Mucosa of rectum (tissue), 2 donors: Measurements from ENCODE around the gene ZNF717.

ENCODE experiments used
- H3K27ac ChIP-seq, 2 donors: one replicate each; pipeline ENCODE4 v1.7.0; 2013; ENCODE audit warnings: inconsistent platforms in 2 of 2, low read depth in 2 of 2, low read length in 2 of 2
- H3K27me3 ChIP-seq, 2 donors: one replicate each; pipeline ENCODE4 v1.7.0; 2013; ENCODE audit warnings: low read length in 2 of 2; ENCODE audit not compliant: control insufficient read depth in 2 of 2, insufficient read depth in 2 of 2
- H3K36me3 ChIP-seq, 2 donors: one replicate each; pipeline ENCODE4 v1.7.0; 2013; ENCODE audit warnings: low read length in 2 of 2; ENCODE audit not compliant: control insufficient read depth in 2 of 2, insufficient read depth in 2 of 2
- H3K4me1 ChIP-seq, 2 donors: one replicate each; pipeline ENCODE4 v1.7.0; 2013; ENCODE audit warnings: low read length in 2 of 2, mild to moderate bottlenecking in 1 of 2; ENCODE audit not compliant: control insufficient read depth in 2 of 2, insufficient read depth in 2 of 2
- H3K4me3 ChIP-seq, 2 donors: one replicate each; pipeline ENCODE4 v1.7.0; 2013; ENCODE audit warnings: low read length in 2 of 2
- H3K9ac ChIP-seq, 2 donors: one replicate each; pipeline ENCODE4 v1.7.0; 2013; ENCODE audit warnings: low read length in 2 of 2, low read depth in 1 of 2, mild to moderate bottlenecking in 1 of 2
- H3K9me3 ChIP-seq, 2 donors: one replicate each; pipeline ENCODE4 v1.7.0; 2013; ENCODE audit warnings: low read length in 2 of 2; ENCODE audit not compliant: control insufficient read depth in 2 of 2
- donor health status: healthy.
- donor health status: Normal muscosa, but diverticular disease.

Gene ZNF717

DNA sequence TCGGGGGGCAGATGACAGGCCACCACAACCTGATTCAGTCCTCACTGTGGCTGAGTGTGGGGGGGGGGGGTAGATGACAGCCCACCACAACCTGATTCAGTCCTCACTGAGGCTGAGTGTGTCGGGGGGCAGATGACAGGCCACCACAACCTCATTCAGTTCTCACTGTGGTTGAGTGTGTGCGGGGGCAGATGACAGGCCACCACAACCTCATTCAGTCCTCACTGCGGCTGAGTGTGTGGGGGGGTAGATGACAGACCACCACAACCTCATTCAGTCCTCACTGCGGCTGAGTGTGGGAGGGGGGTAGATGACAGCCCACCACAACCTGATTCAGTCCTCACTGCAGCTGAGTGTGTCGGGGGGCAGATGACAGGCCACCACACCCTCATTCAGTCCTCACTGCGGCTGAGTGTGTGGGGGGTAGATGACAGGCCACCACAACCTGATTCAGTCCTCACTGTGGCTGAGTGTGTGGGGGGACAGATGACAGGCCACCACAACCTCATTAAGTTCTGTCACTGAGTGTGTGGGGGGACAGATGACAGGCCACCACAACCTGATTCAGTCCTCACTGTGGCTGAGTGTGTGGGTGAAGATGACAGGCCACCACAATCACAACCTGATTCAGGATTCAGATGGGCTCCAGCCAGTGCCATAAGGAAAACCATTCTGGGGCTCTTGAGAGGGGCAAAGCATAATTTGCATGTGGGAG is 16.9 kb downstream of the ZNF717 start:
- no peak overlapping the region for H3K9ac ChIP-seq
- peaks cover 0 to 20% of the 10 kb centered on the region in 2 donors for H3K9me3 ChIP-seq
- no peaks in the 10 kb centered on the region for H3K27me3 ChIP-seq
- H3K27ac ChIP-seq, result no peak overlapping the region
- peaks cover 6 to 9% of the 10 kb centered on the region in 2 donors for H3K36me3 ChIP-seq
- no peaks in the 10 kb centered on the region for H3K4me1 ChIP-seq
- H3K4me3 ChIP-seq, result no peak overlapping the region

DNA sequence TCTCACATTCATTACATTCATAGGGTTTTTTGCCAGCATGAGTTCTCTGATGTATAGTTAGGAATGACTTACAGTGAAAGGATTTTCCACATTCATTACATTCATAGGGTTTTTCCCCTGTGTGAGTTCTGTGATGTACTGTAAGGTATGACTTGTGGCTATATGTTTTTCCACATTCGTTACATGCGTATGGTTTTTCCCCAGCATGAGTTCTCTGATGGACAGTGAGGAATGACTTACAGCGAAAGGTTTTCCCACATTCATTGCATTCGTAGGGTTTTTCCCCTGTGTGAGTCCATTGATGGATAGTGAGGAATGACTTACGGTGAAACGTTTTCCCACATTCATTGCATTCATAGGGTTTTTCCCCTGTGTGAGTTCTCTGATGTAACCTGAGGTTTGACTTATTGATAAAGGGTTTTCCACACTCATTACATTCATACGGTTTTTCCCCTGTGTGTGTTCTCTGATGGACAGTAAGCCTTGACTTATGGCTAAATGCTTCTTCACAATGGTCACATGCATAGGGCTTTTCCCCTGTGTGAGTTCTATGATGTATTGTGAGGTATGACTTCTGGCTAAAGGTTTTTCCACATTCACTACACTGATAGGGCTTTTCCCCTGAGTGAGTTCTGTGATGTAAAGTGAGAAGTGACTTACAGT is 47.4 kb downstream of the ZNF717 start:
- no peak overlapping the region for H3K27ac ChIP-seq
- no peaks in the 10 kb centered on the region for H3K27me3 ChIP-seq
- H3K4me1 ChIP-seq, result no peaks in the 10 kb centered on the region
- peaks cover 56 to 64% of the 10 kb centered on the region in 2 donors for H3K9me3 ChIP-seq
- H3K36me3 ChIP-seq, result peaks cover 28 to 30% of the 10 kb centered on the region in 2 donors
- no peak overlapping the region for H3K9ac ChIP-seq
- H3K4me3 ChIP-seq, result no peak overlapping the region

DNA sequence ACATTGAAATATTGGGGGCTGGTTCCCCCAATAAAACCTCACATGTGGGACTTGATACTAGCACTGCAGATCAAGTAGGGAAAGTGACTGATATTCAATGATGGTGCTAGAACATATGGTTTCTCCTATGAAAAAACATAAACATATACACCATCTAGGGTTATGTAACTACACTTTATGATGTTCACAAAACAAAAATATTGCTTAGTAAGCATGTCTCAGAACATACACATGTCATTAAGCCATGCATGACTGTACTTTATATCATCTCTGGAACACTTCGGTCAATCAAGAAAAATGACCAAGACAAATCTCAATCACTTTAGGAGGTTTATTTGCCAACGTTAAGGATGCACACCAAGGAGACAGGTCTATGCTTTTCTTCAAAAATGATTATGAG is 57.4 kb downstream of the ZNF717 start:
- H3K4me1 ChIP-seq, result no peaks in the 10 kb centered on the region
- H3K36me3 ChIP-seq, result peaks cover 0 to 2% of the 10 kb centered on the region in 2 donors
- H3K9me3 ChIP-seq, result peaks cover 21 to 40% of the 10 kb centered on the region in 2 donors
- no peak overlapping the region for H3K9ac ChIP-seq
- H3K27me3 ChIP-seq, result no peaks in the 10 kb centered on the region
- no peak overlapping the region for H3K4me3 ChIP-seq
- no peak overlapping the region for H3K27ac ChIP-seq

DNA sequence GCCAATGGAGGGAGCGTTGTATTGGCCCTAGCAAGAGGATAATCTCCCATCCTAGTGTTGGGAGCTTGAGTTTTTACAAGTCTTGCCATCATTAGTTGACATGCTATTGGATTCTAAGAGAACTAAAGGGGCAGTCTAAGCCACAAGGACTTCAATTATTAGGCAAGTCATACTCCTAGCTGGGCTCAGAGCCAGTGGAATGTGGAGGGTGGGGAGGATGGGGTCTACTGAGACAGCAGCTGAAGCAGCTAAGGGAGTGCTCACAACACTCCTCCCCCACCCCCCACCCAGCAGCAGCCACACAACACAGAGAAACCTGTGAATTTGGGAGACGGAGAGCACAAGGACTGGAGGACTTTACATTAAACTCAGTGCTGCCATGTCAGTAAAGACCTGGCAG is 93.3 kb downstream of the ZNF717 start:
- no peaks in the 10 kb centered on the region for H3K27me3 ChIP-seq
- no peak overlapping the region for H3K9ac ChIP-seq
- H3K9me3 ChIP-seq, result peaks cover 0 to 9% of the 10 kb centered on the region in 2 donors
- no peak overlapping the region for H3K4me3 ChIP-seq
- no peak overlapping the region for H3K27ac ChIP-seq
- H3K36me3 ChIP-seq, result no peaks in the 10 kb centered on the region
- no peaks in the 10 kb centered on the region for H3K4me1 ChIP-seq

DNA sequence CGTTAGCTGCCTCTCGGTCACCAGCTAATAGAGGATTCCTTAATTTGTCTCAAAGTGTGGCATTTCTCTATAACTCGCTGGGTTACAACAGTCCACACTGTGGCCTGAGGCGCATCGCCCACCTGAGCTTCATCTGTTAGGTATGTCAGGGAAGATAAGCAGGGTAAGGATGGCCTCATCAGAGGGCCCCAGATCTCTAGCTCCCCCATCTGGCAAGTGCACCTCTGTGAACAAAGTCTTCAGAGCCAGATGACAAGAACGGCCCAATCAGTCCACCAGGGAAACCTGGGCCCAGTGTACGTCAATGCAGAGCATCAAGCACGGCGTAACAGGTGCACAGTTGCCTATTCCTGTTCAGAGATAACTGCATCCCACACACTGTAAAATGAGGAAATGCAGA is 98.0 kb downstream of the ZNF717 start:
- Histone ChIP-seq H3K9ac (no peak overlapping the region), H3K36me3 (no peaks in the 10 kb centered on the region), H3K9me3 (peaks cover 0 to 9% of the 10 kb centered on the region in 2 donors), H3K4me1 (no peaks in the 10 kb centered on the region), H3K27me3 (no peaks in the 10 kb centered on the region), H3K4me3 (no peak overlapping the region), H3K27ac (no peak overlapping the region)
